ENCODE results near the gene RPS25. TPM values are rescaled to one million over a fixed set of nuclear protein-coding genes. Genes with fewer than 3 reads are reported as not detected.

The RPS25 gene
- total RNA-seq, 1 donor, result 1,259 TPM

- no peaks in the 10 kb centered on the region for H3K9me3 ChIP-seq (ENCODE audit: low read depth, low read length)
- H2AFZ ChIP-seq (ENCODE audit: low read length), result peak overlapping the region; percentile 77
- peaks cover 21% of the 10 kb centered on the region for H4K20me1 ChIP-seq (ENCODE audit: insufficient read depth, low read length)
- peak overlapping the region; percentile 94 for H3K4me3 ChIP-seq (ENCODE audit: insufficient read depth, low read length)
- H3K27me3 ChIP-seq (ENCODE audit: insufficient read depth, low read length), result no peaks in the 10 kb centered on the region
- H3K4me2 ChIP-seq (ENCODE audit: insufficient read depth, low read length), result peak overlapping the region; percentile 95
- peaks cover 18% of the 10 kb centered on the region for H3K4me1 ChIP-seq (ENCODE audit: insufficient read depth, low read length)
- H3K79me2 ChIP-seq (ENCODE audit: insufficient read depth, low read length), result peaks cover 31% of the 10 kb centered on the region
- peak; percentile 85 for DNase-seq (ENCODE audit: insufficient read length, low spot score, missing footprints)
- no peak for TF ChIP-seq CTCF (IDR thresholded peaks at IDR 0.05; ENCODE audit: extremely low read depth, low read depth, low read length)
- H3K27ac ChIP-seq (ENCODE audit: low read depth, low read length), result peak overlapping the region; percentile 77
- peaks cover 39% of the 10 kb centered on the region for H3K36me3 ChIP-seq (ENCODE audit: insufficient read depth, low read length)
These were observed 38.4 kb upstream of the RPS25 start for GRCh38 chr11:119056421-119056999.

- peak; percentile 39 for TF ChIP-seq CTCF (IDR thresholded peaks at IDR 0.05; ENCODE audit: extremely low read depth, low read depth, low read length)
- peaks cover 18% of the 10 kb centered on the region for H3K4me1 ChIP-seq (ENCODE audit: insufficient read depth, low read length)
- H4K20me1 ChIP-seq (ENCODE audit: insufficient read depth, low read length), result peaks cover 21% of the 10 kb centered on the region
- no peaks in the 10 kb centered on the region for H3K27me3 ChIP-seq (ENCODE audit: insufficient read depth, low read length)
- peak overlapping the region; percentile 77 for H3K27ac ChIP-seq (ENCODE audit: low read depth, low read length)
- peaks cover 44% of the 10 kb centered on the region for H3K36me3 ChIP-seq (ENCODE audit: insufficient read depth, low read length)
- H3K4me2 ChIP-seq (ENCODE audit: insufficient read depth, low read length), result peak overlapping the region; percentile 95
- peak overlapping the region; percentile 77 for H2AFZ ChIP-seq (ENCODE audit: low read length)
- H3K79me2 ChIP-seq (ENCODE audit: insufficient read depth, low read length), result peaks cover 31% of the 10 kb centered on the region
- peak; percentile 92 for DNase-seq (ENCODE audit: insufficient read length, low spot score, missing footprints)
- H3K9me3 ChIP-seq (ENCODE audit: low read depth, low read length), result no peaks in the 10 kb centered on the region
- peak overlapping the region; percentile 94 for H3K4me3 ChIP-seq (ENCODE audit: insufficient read depth, low read length)
These were observed 37.8 kb upstream of the RPS25 start for GRCh38 chr11:119055901-119056300.

GRCh38 chr11:119054418-119054817, 36.3 kb upstream of the RPS25 start:
- Histone ChIP-seq H3K27me3 (ENCODE audit: insufficient read depth, low read length) (no peaks in the 10 kb centered on the region), H4K20me1 (ENCODE audit: insufficient read depth, low read length) (peaks cover 21% of the 10 kb centered on the region)
- no peak for TF ChIP-seq CTCF (IDR thresholded peaks at IDR 0.05; ENCODE audit: extremely low read depth, low read depth, low read length)

GRCh38 chr11:119052163-119052814, 34.1 kb upstream of the RPS25 start:
- Histone ChIP-seq H3K27me3 (ENCODE audit: insufficient read depth, low read length) (no peaks in the 10 kb centered on the region), H3K27ac (ENCODE audit: low read depth, low read length) (no peak overlapping the region), H2AFZ (ENCODE audit: low read length) (no peak overlapping the region), H3K9me3 (ENCODE audit: low read depth, low read length) (no peaks in the 10 kb centered on the region), H3K79me2 (ENCODE audit: insufficient read depth, low read length) (peaks cover 28% of the 10 kb centered on the region), H4K20me1 (ENCODE audit: insufficient read depth, low read length) (peaks cover 21% of the 10 kb centered on the region), H3K36me3 (ENCODE audit: insufficient read depth, low read length) (peaks cover 77% of the 10 kb centered on the region), H3K4me1 (ENCODE audit: insufficient read depth, low read length) (peaks cover 12% of the 10 kb centered on the region), H3K4me3 (ENCODE audit: insufficient read depth, low read length) (no peak overlapping the region), H3K4me2 (ENCODE audit: insufficient read depth, low read length) (no peak overlapping the region)
- TF ChIP-seq CTCF (IDR thresholded peaks at IDR 0.05; ENCODE audit: extremely low read depth, low read depth, low read length), result no peak
- peak; percentile 74 for DNase-seq (ENCODE audit: insufficient read length, low spot score, missing footprints)

More at GRCh38 chr11:119054418-119054817, 36.3 kb upstream of the RPS25 start:
- H3K9me3 ChIP-seq (ENCODE audit: low read depth, low read length), result no peaks in the 10 kb centered on the region
- peaks cover 18% of the 10 kb centered on the region for H3K4me1 ChIP-seq (ENCODE audit: insufficient read depth, low read length)
- peaks cover 31% of the 10 kb centered on the region for H3K79me2 ChIP-seq (ENCODE audit: insufficient read depth, low read length)
- no peak overlapping the region for H2AFZ ChIP-seq (ENCODE audit: low read length)
- H3K27ac ChIP-seq (ENCODE audit: low read depth, low read length), result no peak overlapping the region
- H3K4me2 ChIP-seq (ENCODE audit: insufficient read depth, low read length), result no peak overlapping the region
- H3K4me3 ChIP-seq (ENCODE audit: insufficient read depth, low read length), result no peak overlapping the region
- no peak for DNase-seq (ENCODE audit: insufficient read length, low spot score, missing footprints)
- peaks cover 56% of the 10 kb centered on the region for H3K36me3 ChIP-seq (ENCODE audit: insufficient read depth, low read length)
